Umbilical cord (tissue), 2 donors: Measurements from ENCODE around the gene CDK11B. TPM values are rescaled to one million over a fixed set of nuclear protein-coding genes. Genes with fewer than 3 reads are reported as not detected.
"Not testable (repeated sequence)": the region's sequence is repeated elsewhere in the genome, so short reads cannot be mapped to it uniquely, and the experiment has no call there.

Experiments used
- DNase-seq: peaks from one replicate; pipeline ENCODE4 v3.0.0-alpha.2; 2015; ENCODE audit warnings: low spot score
- total RNA-seq: library from RNA; depleted of rRNA; stranded (reverse); fragments of >200 nt; gene quantifications from one replicate; pipeline ENCODE4 v1.2.3, GENCODE V29; 2014; ENCODE audit warnings: low replicate concordance; ENCODE audit not compliant: insufficient read depth

Gene CDK11B
- total RNA-seq, result 3.6 TPM

DNA sequence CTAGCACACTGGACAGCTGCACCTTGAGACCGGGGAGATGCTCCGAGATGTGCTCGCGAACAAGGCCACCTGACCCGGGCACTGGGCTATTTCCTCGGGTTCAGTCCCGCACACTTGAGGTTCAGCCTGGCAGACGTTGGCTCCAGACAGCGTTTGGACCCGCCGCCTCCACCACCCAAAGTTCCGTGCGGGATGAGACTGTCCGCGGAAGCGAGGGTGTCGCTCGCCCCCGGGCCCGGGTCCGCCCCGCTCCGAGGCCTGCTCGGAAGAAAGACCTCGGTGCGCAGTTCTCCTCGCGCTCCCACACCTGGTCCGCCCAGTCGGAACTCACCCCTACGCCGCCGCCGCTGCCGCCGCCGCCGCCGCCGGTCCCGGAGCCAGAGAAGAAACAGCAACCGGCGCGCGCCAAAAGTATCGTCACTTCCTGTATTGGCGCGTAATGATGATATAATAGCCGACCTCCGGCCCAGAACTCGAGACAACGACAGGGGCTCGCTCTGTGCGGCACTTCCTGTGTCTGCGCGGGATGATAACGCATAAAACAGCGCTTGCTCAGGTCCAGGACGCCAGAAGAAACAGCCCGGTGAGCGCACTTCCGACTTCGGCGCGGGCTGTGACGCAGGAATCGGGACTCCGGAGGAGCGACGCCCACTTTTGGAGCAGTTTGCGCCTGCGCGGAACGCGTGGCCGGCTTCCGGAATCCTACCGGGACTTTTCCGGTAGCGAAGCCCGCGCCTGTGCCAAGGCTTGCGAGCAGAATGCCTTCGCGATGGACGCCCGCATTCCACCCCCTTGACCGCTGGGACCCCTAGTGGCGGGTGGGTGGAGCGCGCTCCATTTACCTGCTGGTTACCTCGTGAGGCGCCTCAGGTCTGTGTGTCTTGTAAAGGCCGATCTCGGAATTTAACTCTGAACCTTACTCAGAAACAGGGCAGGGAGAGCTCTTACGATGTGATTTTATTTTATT is at the start of gene CDK11B:
Gene CDK11B (minus strand): TSS at position 422 of the 967 bp plus-strand sequence. CDS start 1,519 bp downstream, outside the sequence.
- DNase-seq, result peak; percentile 97

DNA sequence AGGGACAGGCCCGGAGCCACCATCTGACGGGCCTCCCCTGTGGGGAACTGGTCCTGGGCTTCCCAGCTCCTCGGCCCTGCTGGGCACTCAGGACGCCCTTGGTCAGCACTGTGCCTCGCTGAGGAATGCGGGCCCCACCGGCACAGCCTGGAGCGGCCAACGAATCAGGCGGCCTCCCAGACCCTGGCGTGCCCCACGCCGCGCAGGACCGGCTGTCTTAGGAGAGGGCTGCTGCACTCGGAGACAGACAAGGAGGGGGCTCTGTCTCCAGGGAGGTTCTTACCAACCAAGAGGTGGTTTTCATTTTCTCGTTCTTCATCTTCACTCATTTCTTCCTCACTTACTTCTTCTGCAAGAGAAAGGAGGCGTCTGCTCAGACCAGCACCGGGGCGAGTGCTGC is 49.1 kb upstream of the CDK11B start:
- DNase-seq, result not testable (repeated sequence)

DNA sequence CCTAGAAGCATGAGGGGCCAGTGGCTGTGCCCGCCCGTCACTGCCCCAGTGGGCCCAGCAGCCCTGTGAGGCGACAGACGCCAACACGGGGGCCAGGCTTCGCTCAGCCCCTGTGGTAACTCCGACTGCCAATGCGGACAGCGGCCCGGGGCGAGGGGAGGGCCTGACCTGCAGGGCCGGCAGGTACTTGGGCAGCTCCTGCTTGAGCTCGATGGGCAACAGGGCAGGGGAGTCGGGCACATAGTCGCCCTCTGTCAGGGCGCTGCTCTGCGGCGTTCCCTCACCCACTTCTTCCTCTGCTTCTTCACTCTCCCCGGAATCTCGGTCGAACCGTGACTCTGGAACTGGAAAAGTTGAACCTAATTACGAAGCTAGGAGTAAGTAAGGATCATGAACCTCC is 48.4 kb upstream of the CDK11B start:
- DNase-seq, result not testable (repeated sequence)

DNA sequence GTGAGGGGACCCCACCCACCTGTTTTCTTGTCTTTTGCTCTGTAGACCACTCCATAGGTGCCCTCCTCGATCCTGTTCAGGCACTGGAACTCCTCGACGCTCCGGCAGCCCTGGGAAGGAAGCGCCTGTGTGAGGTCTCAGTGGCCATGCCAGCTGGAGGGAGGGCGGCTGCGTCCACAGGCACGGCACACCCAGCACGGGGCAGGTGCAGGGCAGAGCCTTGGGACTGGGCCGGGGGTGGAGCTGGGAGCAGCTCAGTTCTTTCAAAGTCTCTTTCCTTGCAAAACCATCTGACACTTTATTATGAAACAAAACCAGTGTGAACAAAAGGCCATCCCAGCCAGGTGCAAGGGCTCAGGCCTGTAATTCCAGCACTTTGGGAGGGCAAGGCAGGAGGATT is 46.8 kb upstream of the CDK11B start:
- not testable (repeated sequence) for DNase-seq

DNA sequence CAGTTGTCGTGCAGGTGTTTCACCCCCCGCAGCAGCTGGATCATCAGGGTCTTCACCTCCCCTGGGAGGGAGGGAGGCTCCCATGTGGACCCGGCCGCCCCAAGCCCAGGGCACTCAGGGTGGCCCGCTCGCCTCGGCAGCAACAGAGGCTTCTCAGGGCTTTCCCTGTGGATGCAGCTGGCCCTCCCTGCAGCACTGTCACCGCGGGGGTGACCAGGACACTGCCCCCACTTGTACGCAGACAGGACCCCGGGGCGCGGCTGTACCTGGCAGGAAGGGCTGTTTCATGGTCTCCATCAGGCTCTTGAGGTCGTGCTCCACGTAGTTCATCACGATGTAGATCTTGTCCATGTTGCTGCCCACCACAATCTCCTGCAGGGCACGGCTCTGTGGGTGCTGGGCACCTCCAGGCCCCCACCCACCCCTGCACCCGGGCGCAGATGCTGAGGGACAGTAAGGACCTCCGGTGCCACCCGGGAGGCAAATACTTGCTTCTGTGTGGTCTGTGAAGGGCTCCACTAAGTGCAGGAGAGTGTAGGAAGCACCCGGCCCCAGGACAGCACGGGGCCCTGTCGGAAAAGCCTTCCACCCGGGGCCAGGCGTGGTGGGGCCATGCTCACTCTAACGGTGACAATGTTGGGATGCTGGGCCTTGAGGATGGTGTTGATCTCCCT is 45.6 kb upstream of the CDK11B start:
- DNase-seq, result not testable (repeated sequence)

DNA sequence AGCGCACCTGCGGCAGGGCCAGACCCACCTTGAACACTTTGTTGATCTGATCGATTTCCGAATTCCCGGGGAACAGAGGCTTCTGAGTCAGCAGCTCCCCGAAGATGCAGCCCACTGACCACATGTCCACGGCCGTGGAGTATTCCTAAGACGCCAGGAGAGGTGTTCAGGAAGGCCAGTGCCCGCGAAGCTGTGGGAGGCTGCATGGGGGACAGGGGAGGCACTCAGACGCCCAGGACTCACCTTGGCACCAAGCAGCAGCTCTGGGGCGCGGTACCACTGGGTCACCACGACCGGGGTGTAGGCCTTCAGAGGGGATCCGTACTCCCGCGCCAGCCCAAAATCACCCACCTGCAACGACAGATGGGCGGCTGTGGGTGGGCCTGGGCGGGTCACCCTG is 45.0 kb upstream of the CDK11B start:
- DNase-seq, result no peak

DNA sequence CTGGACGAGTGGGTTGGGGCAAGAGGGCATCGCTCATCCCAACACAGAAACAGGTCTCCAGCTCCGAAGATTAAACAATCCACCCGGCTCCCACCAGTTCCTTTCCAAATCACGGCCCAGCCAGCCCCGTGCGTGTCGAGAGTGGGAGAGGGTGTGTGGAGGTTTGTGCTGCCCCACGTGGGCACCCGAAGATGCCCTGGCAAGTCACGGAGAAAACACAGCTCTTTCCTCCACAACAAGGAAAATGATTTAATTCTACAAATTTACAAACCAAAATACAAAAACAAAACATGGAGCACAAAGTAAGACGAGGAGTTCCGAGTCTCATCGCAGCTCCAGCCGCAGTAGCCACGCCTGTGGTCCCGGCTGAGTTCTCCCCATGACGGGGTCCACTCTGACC is 43.7 kb upstream of the CDK11B start:
- DNase-seq, result not testable (repeated sequence)

DNA sequence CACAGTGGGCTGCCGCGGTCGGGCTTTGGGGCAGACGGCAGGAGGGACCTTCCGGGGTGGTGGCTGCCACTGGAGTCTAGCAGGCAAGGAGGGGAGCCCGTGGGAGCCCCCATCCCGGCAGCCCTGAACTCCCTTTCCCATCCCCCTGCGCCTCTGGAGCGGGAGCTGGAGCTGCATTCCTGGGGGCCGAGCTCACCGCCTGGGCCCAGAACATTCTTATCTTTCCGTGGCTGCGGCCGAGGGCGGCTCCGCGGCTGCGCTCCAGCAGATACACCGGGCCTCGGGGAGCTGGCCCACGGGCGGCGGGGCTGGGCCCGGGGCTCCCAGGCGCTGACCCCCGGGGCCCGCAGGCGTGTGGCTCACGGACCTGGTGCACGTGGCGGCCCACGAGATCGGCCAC is 41.8 kb upstream of the CDK11B start:
- DNase-seq, result not testable (repeated sequence)

DNA sequence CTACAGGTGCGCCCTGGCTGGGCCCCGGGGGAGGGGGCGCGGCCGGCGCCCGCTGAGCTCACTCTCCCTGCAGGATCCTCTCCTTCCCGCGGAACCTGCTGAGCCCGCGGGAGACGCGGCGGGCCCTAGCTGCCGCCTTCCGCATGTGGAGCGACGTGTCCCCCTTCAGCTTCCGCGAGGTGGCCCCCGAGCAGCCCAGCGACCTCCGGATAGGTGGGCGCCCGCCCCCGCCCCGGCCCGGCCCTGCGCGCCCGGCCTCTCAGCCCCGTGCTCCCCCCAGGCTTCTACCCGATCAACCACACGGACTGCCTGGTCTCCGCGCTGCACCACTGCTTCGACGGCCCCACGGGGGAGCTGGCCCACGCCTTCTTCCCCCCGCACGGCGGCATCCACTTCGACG is 41.3 kb upstream of the CDK11B start:
- DNase-seq, result not testable (repeated sequence)

DNA sequence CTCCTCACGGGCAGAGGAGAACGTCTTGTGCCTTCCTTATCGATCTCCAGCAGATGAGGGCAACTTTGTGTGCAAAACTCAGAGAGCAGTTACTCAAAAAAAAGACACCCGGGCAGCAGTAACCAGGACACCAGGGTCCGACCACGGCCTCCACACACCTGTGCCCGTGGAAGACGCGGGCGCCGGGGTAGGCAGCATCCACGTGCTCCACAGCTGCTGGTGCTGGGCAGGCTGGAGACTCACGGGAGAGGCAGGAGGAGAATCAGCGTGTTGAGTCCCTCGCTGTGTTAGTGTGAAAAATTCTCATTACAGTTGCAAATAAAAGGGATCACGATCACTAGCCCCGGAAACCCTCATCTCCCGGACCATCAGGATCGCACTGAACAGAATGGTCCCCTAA is 40.3 kb upstream of the CDK11B start:
- not testable (repeated sequence) for DNase-seq

DNA sequence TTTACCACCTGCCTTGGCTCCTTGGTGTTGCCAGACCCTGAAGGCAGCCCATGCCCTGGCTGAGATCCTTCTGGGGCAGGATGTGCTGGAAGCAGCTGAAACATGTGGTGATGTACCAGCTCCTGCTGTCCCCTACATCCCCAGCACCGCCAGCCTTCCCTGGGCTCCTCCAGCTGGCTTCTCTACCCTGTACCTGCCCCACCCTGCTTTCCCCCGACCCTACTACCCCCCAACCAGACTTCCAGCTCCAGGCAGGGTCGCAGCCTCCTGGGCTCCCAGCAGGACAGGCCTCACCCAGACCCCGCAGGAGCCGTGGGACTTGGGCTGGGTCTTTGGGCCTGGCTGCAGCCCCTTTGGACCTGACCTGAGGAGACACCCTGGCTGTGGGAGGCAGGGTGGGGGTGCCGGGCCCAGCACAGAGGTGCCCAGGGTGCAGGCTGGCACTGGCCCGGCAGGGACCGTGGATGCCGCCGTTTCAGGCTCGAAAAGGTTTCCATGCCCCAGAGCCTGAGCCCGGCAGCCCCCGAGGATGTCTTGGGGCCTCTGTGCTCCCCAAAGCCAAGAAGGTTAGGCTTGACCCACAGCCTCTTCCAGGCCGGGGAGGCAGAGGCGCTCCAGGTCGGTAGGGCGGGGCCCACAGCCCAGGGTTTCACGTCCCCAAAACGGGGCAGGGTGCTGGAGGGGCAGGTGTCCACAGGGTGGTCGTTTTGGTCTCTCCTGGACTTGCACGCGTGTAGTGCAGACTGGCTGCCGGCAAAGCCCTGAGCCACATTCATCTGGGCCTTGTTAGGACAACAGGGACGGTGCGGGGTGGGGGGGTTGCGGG is 38.8 kb upstream of the CDK11B start:
- not testable (repeated sequence) for DNase-seq

DNA sequence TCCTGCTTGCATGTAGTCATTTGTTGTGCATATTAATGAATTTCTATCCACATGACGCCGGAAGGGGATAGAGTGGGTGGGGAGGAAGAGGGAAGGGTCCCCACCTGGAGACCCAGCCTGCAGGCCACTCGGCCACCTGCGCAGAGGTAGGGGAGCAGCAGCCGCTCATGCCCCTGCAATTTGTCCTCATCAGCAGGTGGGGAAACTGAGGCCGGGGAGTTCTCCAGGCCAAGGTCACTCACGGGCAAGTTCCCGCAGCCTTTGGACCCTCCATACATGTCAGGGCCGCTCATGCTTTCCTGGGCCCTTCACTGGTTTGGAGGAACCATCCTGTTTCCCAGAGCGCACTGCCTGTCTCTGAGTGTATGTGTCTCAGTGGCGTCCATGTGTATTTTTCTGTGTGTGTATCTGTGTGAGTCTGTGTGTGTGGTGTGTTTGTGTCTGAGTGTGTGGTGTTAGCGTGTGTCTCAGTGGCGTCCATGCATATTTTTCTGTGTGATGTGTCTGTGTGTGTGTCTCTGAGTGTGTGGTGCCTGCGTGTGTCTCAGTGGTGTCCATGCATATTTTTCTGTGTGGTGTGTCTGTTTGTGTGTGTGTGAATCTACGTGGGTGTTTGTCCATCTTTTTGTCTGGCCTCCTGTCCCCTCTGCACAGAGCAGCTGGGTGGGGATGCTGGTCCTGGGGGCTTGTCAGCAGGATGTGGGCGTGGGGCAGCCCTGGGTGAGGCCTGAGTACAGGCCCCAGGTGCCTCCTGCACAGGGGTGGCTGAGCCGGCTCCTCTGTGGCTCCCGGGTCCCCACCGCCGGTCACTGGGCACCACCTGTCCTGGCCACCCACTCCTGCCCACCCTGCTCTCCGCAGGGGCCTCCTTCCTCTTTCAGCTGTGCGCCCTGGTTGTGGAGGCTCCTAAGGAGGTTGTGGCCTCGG is 37.9 kb upstream of the CDK11B start:
- DNase-seq, result not testable (repeated sequence)

DNA sequence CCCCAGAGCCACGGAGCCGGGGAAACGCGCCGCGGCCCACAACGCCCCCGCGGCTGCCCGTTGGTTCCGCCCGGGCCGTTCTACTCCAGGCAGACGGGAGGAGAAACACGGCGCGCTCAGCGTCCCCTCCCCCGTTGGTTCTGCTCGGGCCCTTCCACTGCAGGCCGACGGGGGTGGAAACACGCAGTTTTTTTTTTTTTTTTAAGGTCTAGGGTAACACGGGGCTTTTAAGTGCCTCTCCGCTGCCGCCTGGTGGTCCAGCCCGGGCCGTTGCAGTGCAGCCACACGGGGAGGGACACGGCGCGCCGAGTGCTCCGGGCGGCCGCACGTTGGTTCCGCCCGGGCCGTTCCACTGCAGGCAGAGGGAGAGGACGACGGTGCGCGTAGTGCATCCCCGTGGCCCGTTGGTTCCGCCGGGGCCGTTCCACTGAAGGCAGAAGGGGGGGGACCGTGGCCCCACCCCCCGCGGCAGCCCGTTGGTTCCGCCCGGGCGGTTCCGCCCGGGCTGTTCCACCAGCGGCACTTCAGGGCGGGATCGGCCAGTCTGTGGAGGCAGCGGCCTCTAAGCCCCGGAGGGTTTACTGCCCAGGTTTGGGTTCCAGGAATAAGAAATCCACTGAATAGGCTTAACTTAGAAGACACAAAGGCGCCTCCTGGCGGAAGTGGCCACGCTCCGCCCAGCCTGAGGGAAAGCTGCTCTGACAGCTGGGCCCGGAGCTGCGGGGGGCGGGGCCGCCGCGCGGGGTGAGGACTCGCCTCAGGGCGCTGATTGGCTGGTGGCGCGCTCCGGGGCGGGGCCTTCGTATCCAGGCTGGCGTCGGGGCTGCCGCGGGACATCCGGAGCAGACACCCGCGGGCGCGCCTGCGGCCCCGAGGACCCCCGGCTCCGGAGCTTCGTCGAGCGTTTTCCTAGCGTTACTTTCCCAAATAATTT is 34.2 kb upstream of the CDK11B start, which contains the start of gene SLC35E2B:
Gene SLC35E2B (minus strand): TSS at position 82 of the 934 bp plus-strand sequence. CDS start 16,096 bp downstream, outside the sequence.
- DNase-seq, result peak; percentile 79

DNA sequence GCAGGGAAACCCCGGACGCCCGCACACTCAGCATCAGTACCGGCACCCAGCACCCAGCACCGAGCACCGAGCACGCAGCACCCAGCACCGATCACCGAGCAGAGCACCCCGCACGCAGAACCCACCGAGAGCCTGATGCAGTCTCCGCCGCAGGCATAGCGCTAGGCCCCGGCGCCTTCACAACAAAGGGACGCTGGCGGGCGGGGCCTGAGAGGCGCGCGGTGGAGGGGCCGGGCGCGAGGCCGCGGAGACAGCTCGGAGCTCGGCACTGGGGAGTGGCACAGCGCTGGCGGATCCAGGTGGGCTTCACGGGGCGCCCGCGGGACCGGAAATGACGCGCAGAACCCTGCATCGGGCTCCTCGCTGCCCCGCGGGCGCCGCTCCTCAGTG is 33.5 kb upstream of the CDK11B start:
- peak; percentile 40 for DNase-seq

DNA sequence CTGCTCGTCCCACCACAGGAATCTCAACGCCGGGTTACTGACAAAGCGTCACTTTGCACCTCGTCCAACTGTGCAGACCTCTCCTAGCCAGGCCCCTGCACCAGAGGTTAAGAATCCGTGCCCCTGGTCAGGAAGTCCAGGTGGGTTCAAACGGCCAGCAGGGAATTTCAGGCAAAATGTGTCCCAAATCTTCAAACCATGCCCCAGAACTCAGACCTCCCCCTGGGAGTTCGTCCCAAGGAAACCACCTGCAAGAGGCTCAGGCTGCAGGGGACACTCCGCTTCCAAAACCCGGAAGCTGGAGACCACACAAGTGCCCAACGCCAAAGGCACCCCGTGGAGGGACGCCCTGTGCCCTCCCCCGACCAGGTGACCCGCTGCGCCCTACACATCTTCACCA is 32.6 kb upstream of the CDK11B start:
- DNase-seq, result not testable (repeated sequence)

DNA sequence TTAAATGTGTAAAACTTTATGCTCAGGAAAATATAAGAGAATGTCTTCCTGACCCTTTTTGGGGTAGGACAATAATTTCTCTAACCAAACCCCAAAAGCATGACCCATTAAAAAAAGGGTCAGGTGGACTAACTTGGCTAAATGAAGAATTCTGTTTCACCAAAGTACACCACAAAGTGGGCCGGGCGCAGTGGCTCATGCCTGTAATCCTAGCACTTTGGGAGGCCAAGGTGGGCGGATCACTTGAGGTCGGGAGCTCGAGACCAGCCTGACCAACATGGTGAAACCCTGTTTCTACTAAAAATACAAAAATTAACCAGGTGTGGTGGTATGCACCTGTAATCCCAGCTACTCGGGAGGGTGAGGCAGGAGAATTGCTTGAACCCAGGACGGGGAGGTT is 30.7 kb upstream of the CDK11B start:
- not testable (repeated sequence) for DNase-seq

DNA sequence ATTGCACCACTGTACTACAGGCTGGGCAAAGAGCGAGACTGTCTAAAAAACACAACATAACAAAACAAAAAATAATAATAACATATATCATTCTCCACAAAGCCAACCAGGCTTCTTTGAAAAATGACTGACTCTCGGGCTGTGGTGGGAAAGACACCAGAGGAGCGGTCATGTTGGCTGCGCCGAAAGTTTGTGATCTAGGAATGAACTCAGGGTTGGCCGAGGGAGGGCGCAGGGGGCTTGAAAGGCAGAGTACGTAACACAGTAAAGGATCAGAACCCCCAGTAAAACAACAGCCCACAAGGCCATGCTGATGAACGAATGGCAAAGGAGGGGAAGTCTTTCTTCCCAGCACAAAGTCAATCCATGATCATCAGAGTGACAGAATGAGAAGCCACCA is 29.0 kb upstream of the CDK11B start:
- DNase-seq, result no peak

DNA sequence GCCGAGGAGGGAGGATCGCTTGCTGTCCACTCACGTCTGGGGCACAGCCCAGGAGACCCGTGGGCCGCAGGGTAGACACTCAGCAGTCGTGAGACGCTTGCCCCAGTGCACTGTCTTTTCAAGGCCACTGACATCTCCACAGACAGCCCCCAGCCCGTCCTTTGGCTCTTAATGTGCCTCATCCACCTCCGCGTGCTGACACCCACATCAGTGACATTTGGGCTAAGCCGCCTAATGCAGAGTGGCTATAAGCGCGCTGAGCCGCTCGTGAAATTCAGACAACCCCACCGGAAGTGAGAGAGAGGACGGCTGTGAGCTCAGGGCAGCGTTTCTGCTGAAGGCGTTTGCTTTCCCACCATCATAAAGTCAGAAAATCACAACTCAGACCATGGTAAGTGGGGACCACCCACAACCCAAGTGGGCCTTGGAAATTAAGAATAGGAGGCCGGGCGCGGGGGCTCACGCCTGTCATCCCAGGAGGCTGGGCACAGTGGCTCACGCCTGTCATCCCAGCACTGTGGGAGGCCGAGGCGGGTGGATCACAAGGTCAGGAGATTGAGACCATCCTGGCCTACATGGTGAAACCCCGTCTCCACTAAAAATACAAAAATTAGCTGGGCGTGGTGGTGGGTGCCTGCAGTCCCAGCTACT is 25.4 kb upstream of the CDK11B start:
- DNase-seq, result no peak
